Measurements from ENCODE around the gene CREBBP.

DNA sequence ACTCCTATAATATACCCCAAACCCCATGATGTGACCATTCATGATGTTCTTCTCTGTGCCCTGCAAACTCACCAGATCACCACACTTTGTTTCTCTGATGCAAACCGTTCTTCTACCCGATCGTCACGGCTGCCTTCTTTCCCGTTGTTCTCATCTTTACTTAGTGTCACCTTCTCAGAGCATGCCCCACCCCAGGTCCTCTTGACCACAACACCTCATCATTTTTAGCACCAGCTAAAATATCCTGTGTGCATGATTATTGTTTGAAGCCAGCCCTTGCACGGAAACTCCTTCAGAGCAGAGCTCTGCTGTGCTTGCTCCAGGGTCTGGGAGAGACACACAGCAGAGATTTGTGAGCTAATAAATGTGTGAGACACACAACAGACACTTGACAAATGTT is 38.9 kb upstream of the CREBBP start:
- TF ChIP-seq EZH2 (IDR thresholded peaks at IDR 0.05) (no peak), POLR2AphosphoS5 (IDR thresholded peaks at IDR 0.05; ENCODE audit: borderline replicate concordance, low read depth, low read length) (no peak)

All from SK-N-MC (cell line).